HEK293T (cell line): ENCODE data around the gene UNC45A.

Source experiments
- CTCF ChIA-PET: fragments of 350-600 bp; formaldehyde crosslinking; extraction: SDS; loops from one replicate; lab custom pipeline; 2021; ENCODE audit warnings: antibody characterized with exemption, inconsistent platforms; lab: Yijun Ruan, JAX
- POLR2A ChIA-PET: fragments of 350-600 bp; formaldehyde crosslinking; extraction: SDS; loops from one replicate; lab custom pipeline; 2020; ENCODE audit warnings: antibody characterized with exemption, inconsistent platforms; lab: Yijun Ruan, JAX
- DNase-seq: peaks from one replicate; pipeline ENCODE4 v3.0.0; 2012; ENCODE audit warnings: mixed read lengths; ENCODE audit errors: extremely low spot score
- ARNT ChIP-seq: fragments of 450-650 bp; IDR thresholded peaks from 2 replicates; pipeline ENCODE4 v1.6.1; 2017; ENCODE audit warnings: mild to moderate bottlenecking
- BHLHE40 ChIP-seq: fragments of 450-650 bp; IDR thresholded peaks from 2 replicates; pipeline ENCODE4 v1.6.1; 2016; ENCODE audit warnings: mild to moderate bottlenecking, moderate library complexity, borderline replicate concordance
- CTBP1 ChIP-seq: fragments of 450-650 bp; IDR thresholded peaks from 2 replicates; pipeline ENCODE4 v1.6.1; 2016; ENCODE audit warnings: borderline replicate concordance
- ELF4 ChIP-seq: fragments of 450-650 bp; IDR thresholded peaks from 2 replicates; pipeline ENCODE4 v1.6.1; 2017; ENCODE audit warnings: antibody characterized with exemption
- FOXA1 ChIP-seq: fragments of 450-650 bp; IDR thresholded peaks from 2 replicates; pipeline ENCODE4 v1.6.1; 2016; ENCODE audit warnings: mild to moderate bottlenecking
- FOXK2 ChIP-seq: fragments of 450-650 bp; IDR thresholded peaks from 2 replicates; pipeline ENCODE4 v1.6.1; 2016; ENCODE audit warnings: mild to moderate bottlenecking
- FOXM1 ChIP-seq: fragments of 450-650 bp; IDR thresholded peaks from 2 replicates; pipeline ENCODE4 v1.6.1; 2017; ENCODE audit warnings: mild to moderate bottlenecking, borderline replicate concordance
- HDGF ChIP-seq: fragments of 450-650 bp; IDR thresholded peaks from 2 replicates; pipeline ENCODE4 v1.6.1; 2017; ENCODE audit warnings: antibody characterized with exemption, borderline replicate concordance
- L3MBTL2 ChIP-seq: fragments of 450-650 bp; conservative IDR thresholded peaks from 2 replicates; pipeline ENCODE4 v1.6.1; 2016; ENCODE audit warnings: mild to moderate bottlenecking
- LEF1 ChIP-seq: fragments of 450-650 bp; IDR thresholded peaks from 2 replicates; pipeline ENCODE4 v1.6.1; 2017; ENCODE audit warnings: mild to moderate bottlenecking, borderline replicate concordance
- NFRKB ChIP-seq: fragments of 450-650 bp; IDR thresholded peaks from 2 replicates; pipeline ENCODE4 v1.6.1; 2016; ENCODE audit warnings: mild to moderate bottlenecking, moderate library complexity
- PKNOX1 ChIP-seq: fragments of 450-650 bp; IDR thresholded peaks from 2 replicates; pipeline ENCODE4 v1.6.1; 2016
- SP1 ChIP-seq: fragments of 450-650 bp; IDR thresholded peaks from 2 replicates; pipeline ENCODE4 v1.6.1; 2017
- SUZ12 ChIP-seq: fragments of 450-650 bp; IDR thresholded peaks from 2 replicates; pipeline ENCODE4 v1.6.1; 2016; ENCODE audit warnings: mild to moderate bottlenecking
- TARDBP ChIP-seq: fragments of 450-650 bp; IDR thresholded peaks from 2 replicates; pipeline ENCODE4 v1.6.1; 2016
- ZNF384 ChIP-seq: fragments of 450-650 bp; IDR thresholded peaks from 2 replicates; pipeline ENCODE4 v1.6.1; 2016

The UNC45A gene

DNA sequence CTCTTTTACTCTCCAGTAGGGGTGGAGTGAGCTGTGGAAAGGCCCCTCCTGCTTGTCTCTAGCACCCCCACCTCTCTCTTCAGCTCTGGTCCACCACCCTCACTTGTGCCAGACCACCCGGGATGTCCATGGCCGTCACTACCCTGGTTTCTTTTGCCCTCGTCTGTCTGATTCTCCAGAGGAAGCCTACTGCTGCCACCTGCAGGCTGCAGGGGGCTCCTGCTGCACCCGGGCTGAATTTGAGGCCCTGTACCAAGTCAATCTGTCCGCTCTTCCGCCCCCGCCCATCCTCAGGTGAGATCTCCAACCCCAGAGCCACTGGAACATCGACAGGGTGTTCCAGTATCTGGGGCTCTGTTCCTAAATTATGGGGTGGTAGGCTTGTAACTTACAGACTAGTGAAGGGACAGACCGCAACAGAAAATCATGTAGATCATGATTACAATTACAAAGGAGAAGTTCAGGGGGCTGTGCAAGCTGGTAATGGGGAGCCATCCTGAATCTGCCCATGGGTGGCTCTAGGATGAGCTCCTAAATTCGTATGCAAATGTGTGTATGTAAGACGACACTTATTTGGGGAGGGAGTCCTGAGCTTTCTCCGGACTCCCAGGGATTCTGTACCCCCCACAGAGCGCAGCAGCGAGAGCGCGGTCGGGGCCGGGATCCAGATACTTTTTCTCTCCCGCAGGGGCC is 683 bp upstream of the UNC45A start:
- TF ChIP-seq ARNT, result no peak
- no peak for TF ChIP-seq TARDBP
- TF ChIP-seq ELF4, result no peak
- no peak for TF ChIP-seq LEF1
- no peak for TF ChIP-seq FOXA1
- TF ChIP-seq SUZ12, result no peak
- no peak for TF ChIP-seq HDGF
- no peak for TF ChIP-seq L3MBTL2
- TF ChIP-seq CTBP1, result no peak
- no peak for TF ChIP-seq FOXK2
- no peak; the same call in 1 of the 2 replicates for TF ChIP-seq PKNOX1
- TF ChIP-seq BHLHE40, result no peak
- no peak for TF ChIP-seq SP1
- no peak for TF ChIP-seq ZNF384
- no peak for TF ChIP-seq NFRKB
- no peak for TF ChIP-seq FOXM1
- CTCF ChIA-PET, result interaction anchor here (0.6 to 6.9 kb wide), 17 partner anchors 9 to 286 kb away, joined by 3 to 77 read pairs (median 4); partner anchors contain the start of genes MAN2A2, RCCD1 and VPS33B

DNA sequence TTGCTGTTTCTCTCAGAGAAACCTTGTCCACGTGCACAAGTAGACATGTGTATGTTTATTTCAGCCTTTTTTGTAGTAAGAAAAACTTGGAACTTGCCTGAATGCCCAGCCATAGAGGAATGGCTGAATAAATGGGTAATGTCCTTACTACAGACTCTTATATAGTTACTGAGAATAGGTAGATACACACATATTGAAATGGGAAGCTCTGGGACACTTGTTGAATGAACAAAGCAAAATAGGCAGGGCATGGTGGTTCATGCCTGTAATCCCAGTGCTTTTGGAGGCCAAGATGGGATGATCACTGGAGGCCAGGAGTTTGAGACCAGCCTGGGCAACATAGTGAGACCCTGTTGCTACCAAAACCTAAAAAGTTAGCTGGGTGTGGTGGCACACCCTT is 1.7 kb downstream of the UNC45A start:
- DNase-seq, result no peak
- POLR2A ChIA-PET, result interaction anchor here (1.2 to 3.9 kb wide), 3 partner anchors 10 to 277 kb away, joined by 3 to 22 read pairs (median 6); no protein-coding TSS in a partner anchor
- CTCF ChIA-PET, result interaction anchor here (6.9 kb wide), 1 partner anchor 20 kb away, joined by 77 read pairs; the partner anchor contains the start of gene RCCD1
- TF ChIP-seq FOXM1 (no peak), ARNT (no peak), TARDBP (no peak), FOXK2 (no peak), SUZ12 (no peak), SP1 (no peak), HDGF (no peak), LEF1 (no peak), ZNF384 (no peak)

More for the DNA sequence above, 683 bp upstream of the UNC45A start:
- DNase-seq, result peak; percentile 88
- POLR2A ChIA-PET, result interaction anchor here (0.5 to 8.2 kb wide), 15 partner anchors 9 to 217 kb away, joined by 3 to 142 read pairs (median 6); partner anchors contain the start of genes BLM, MAN2A2, PRC1 and RCCD1

DNA sequence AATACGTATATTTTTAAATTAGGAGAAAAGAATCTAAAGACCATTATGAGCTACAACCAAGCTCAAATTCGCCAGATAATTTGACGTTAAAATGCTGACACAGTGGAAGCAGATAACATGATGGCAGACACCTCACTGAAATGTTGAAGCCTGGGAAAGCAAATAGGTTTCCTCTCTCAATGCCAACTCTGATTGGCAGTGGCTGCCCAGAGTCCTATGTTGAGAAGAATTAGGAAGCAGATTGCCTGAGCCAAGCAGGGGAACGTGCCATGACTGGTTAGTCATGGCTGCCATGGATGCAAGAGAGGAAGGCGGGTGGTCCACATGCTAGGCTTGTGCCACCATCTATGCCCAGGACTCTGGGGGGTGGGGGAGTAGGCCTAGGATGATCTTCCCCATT is 3.2 kb downstream of the UNC45A start:
- TF ChIP-seq ELF4 (no peak), NFRKB (no peak), SUZ12 (no peak), HDGF (no peak), CTBP1 (no peak), ZNF384 (no peak), BHLHE40 (no peak)
- ChIA-PET POLR2A (no interaction called here), CTCF (no interaction called here)
- DNase-seq, result no peak

- CTCF ChIA-PET, result interaction anchor here (0.7 to 3.1 kb wide), 3 partner anchors 8 to 103 kb away, joined by 3 to 13 read pairs (median 3); partner anchors contain the start of gene HDDC3
These were observed 4.7 kb downstream of the UNC45A start for GRCh38 chr15:90939756-90940155.

DNA sequence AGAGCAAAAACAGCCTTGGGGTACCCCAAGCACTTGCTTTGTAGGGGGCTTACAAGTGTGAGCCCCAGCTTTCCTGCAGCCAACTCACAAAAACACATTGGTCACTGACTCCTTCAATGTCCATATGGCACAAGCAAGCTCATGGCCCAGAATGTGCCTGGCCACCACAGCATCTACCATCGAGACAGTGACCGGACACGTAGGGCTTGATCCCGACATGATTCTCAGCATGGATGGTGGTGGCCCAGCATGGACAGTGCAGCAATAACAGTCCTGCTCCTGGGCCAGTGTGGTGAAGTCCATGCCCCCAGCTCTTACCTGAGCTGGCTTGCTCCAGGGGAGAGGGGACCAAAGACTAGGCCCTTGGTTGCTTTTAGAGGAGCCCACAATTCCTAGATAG is 6.0 kb downstream of the UNC45A start:
- ChIA-PET POLR2A (interaction anchor here (1.3 to 4.0 kb wide), 2 partner anchors 9 to 13 kb away, joined by 6 to 21 read pairs; partner anchors contain the start of genes HDDC3 and RCCD1), CTCF (interaction anchor here (3.1 kb wide), 1 partner anchor 9 kb away, joined by 13 read pairs; the partner anchor contains the start of gene HDDC3)
- TF ChIP-seq ELF4, result no peak
- TF ChIP-seq ZNF384, result no peak
- TF ChIP-seq PKNOX1, result no peak
- TF ChIP-seq HDGF, result no peak
- TF ChIP-seq SUZ12, result no peak
- TF ChIP-seq L3MBTL2, result no peak
- no peak for TF ChIP-seq FOXA1
- TF ChIP-seq TARDBP, result no peak
- TF ChIP-seq LEF1, result no peak
- DNase-seq, result no peak

More at GRCh38 chr15:90939756-90940155, 4.7 kb downstream of the UNC45A start:
- POLR2A ChIA-PET, result interaction anchor here (1.3 to 1.4 kb wide), 2 partner anchors 10 to 14 kb away, joined by 4 to 7 read pairs; partner anchors contain the start of gene RCCD1
- no peak for DNase-seq
- no peak for TF ChIP-seq ARNT
- no peak for TF ChIP-seq BHLHE40
- TF ChIP-seq LEF1, result no peak
- TF ChIP-seq L3MBTL2, result no peak
- no peak for TF ChIP-seq FOXA1
- no peak for TF ChIP-seq NFRKB
- no peak for TF ChIP-seq HDGF
- no peak for TF ChIP-seq PKNOX1
- no peak for TF ChIP-seq FOXK2
- TF ChIP-seq FOXM1, result no peak
- TF ChIP-seq TARDBP, result no peak
- no peak for TF ChIP-seq CTBP1
- TF ChIP-seq ZNF384, result no peak
- TF ChIP-seq ELF4, result no peak
- no peak for TF ChIP-seq SP1
- TF ChIP-seq SUZ12, result no peak
